Fibroblast of pulmonary artery (primary cell): ENCODE measurements around the gene ITIH6.
"Not testable (repeated sequence)": the region's sequence is repeated elsewhere in the genome, so short reads cannot be mapped to it uniquely, and the experiment has no call there.

Source experiments
- DNase-seq: peaks from one replicate; pipeline ENCODE4 v3.0.0-alpha.2; 2010; ENCODE audit warnings: low read depth
- H3K4me3 ChIP-seq: replicated peaks from 2 replicates; pipeline ENCODE4 v1.5.1; 2011; ENCODE audit warnings: low read depth, mild to moderate bottlenecking, control low read depth, low read length, moderate library complexity
- TF ChIP-seq, protein P1 (sequence below): IDR thresholded peaks from 2 replicates; pipeline ENCODE4 v1.5.1; 2011; ENCODE audit warnings: mild to moderate bottlenecking, control low read depth, low read length, inconsistent platforms; ENCODE audit errors: missing control alignments

Gene ITIH6

DNA sequence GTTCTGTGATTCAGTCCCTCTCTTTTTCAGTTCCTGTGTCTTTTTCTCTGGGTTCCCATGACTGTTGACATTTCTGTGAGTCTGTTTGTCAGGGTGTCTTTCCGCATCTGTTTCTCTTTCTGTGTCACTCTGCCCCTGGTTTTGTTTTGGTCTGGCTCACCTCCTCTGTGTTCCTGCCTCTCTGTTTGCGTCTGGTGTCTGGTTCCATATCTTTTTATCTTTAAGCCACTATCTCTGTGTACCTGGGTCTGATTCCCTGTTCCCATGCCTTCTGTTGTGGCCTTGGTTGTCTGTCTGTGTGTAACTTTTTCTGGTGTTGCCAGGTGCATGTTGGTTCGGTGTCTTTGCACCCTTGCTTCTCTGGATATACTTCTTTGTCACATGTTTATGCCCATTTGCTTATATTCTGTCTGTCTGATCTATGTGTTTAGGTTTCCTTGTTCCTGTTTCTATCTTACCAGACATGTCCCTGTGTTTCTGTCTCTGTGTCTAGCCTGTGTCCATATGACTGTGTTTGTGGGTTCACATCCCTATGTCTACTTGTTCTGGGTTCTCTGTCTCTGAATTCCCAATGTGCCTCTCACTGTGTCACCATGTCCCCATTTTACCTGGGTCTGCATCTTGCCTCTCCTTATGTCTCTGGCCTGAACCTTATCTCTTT, 50.2 kb downstream of the ITIH6 start:
- H3K4me3 ChIP-seq = no peak overlapping the region
- TF ChIP-seq, protein P1, sequence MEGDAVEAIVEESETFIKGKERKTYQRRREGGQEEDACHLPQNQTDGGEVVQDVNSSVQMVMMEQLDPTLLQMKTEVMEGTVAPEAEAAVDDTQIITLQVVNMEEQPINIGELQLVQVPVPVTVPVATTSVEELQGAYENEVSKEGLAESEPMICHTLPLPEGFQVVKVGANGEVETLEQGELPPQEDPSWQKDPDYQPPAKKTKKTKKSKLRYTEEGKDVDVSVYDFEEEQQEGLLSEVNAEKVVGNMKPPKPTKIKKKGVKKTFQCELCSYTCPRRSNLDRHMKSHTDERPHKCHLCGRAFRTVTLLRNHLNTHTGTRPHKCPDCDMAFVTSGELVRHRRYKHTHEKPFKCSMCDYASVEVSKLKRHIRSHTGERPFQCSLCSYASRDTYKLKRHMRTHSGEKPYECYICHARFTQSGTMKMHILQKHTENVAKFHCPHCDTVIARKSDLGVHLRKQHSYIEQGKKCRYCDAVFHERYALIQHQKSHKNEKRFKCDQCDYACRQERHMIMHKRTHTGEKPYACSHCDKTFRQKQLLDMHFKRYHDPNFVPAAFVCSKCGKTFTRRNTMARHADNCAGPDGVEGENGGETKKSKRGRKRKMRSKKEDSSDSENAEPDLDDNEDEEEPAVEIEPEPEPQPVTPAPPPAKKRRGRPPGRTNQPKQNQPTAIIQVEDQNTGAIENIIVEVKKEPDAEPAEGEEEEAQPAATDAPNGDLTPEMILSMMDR = no peak
- DNase-seq = no peak

- no peak for DNase-seq
- no peak overlapping the region for H3K4me3 ChIP-seq
- TF ChIP-seq, protein P1 = no peak
Measured at GRCh38 chrX:54746928-54747327, 51.1 kb downstream of the ITIH6 start.

DNA sequence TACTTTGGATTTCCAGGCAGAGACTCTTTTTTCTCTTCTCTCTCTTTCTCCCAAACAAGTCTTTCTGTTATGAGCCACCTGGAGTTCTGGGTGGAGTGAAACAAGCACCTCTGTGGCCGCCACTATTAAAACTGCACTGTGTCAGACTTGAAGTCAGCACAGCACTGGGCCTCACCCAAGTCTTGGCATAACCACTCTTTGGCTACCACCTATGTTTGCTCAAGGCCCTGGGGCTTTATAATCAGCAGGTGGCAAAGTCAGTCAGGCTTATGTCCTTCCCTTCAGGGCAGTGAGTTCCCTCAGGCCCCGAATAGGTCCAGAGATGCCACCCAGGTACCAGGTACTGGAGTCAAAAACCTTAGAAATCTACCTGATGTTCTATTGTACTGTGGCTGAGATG, 52.4 kb downstream of the ITIH6 start:
- H3K4me3 ChIP-seq = no peak overlapping the region
- TF ChIP-seq, protein P1 = no peak
- no peak for DNase-seq

- not testable (repeated sequence) for H3K4me3 ChIP-seq, DNase-seq
Measured at GRCh38 chrX:54738567-54738966, 59.5 kb downstream of the ITIH6 start.

- H3K4me3 ChIP-seq, DNase-seq: not testable (repeated sequence)
Measured at GRCh38 chrX:54736298-54736942, 61.6 kb downstream of the ITIH6 start.

- TF ChIP-seq, protein P1 = no peak
- H3K4me3 ChIP-seq = no peak overlapping the region
- DNase-seq = no peak
Measured at GRCh38 chrX:54721424-54721823, 76.6 kb downstream of the ITIH6 start.

DNA sequence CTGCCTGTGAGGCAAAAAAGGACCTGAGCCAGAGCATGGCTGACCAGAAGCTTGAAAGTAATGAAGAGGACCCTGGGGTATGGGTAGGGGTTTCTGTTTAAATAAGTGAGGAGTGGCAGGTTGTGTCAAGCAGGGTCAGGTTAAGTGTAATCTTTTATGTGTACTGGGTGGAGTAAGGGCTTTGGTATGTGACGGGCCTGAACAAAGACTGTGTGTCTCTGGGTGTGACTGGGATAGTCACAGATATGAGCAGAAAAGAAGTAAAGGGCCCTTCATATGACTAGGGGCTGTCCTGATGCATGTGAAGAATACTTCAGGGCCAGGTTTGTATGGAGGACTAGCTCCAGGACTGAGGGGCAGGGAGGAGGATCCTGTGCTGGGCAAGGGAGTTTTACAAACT, 82.4 kb downstream of the ITIH6 start:
- TF ChIP-seq, protein P1 = no peak
- H3K4me3 ChIP-seq = no peak overlapping the region
- DNase-seq = no peak

DNA sequence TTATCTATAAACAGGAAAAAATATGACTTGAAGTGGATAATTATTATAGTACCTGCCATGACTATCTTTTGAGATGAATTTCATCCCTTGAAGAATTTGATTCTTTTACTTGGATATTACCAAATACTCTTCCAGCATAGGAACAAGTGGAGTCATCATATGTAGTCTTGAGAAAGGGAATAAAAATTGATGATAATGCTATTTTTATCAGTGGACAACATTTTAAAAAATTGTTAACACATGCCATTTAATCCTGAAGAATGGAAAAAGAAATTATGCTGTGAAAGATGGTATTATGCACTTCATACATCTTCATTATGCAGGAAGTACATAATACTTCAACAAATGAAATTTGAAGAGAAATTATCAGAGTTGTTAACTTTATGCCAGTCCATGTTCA, 83.6 kb downstream of the ITIH6 start:
- TF ChIP-seq, protein P1 = no peak
- no peak for DNase-seq
- H3K4me3 ChIP-seq = no peak overlapping the region
